Activated naive CD4-positive, alpha-beta T cell (primary cell): ENCODE measurements around the gene IPO8.
"Not testable (repeated sequence)": the region's sequence is repeated elsewhere in the genome, so short reads cannot be mapped to it uniquely, and the experiment has no call there.

ENCODE experiments used
- DNase-seq, 4 experiments: peaks; one replicate each; lab custom pipeline; 2025; lab: John Stamatoyannopoulos, UW

IPO8 gene

GRCh38 chr12:30687265-30687986, 8.2 kb downstream of the IPO8 start:
- no peak for DNase-seq

GRCh38 chr12:30679241-30679640, 16.4 kb downstream of the IPO8 start:
- DNase-seq, result no peak

DNA sequence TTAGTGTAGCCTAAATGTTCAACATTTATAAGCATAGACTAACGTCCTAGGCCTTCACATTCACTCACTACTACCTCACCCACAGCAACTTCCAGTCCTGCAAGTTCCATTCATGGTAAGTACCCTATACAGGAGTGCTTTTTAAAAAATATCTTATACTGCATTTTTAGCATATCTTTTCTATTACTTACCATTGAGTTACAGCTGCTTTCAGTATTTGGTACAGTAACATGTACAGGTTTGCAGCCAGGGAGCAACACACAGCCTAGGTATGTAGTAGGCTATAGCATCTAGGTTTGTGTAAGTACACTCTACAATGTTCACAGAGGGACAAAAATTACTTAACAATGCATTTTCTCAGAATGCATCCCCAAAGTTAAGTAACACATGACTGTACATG, 17.4 kb downstream of the IPO8 start:
- DNase-seq, result no peak

DNA sequence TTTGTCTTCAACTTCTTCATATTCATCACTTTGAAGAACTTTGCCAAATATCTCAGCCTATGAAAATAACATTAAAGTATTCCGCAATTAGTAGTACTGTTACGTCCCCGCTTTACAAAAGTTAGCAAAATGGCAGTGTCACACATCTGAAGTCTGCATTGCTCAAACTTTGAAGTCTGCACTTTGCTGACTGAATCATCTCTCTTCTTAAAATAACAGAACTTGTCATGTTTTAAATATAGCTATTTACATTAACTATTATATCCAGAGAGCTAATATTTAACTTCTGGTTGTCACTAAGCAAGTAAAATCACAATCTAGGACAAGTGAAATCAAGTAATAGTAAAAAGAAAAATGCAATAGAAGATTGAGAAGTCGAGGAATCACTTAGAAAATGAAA, 34.5 kb downstream of the IPO8 start:
- no peak for DNase-seq

- DNase-seq, result no peak
Measured at GRCh38 chr12:30652034-30652696, 43.5 kb downstream of the IPO8 start.

- no peak for DNase-seq
Measured at GRCh38 chr12:30646821-30647220, 48.8 kb downstream of the IPO8 start.

DNA sequence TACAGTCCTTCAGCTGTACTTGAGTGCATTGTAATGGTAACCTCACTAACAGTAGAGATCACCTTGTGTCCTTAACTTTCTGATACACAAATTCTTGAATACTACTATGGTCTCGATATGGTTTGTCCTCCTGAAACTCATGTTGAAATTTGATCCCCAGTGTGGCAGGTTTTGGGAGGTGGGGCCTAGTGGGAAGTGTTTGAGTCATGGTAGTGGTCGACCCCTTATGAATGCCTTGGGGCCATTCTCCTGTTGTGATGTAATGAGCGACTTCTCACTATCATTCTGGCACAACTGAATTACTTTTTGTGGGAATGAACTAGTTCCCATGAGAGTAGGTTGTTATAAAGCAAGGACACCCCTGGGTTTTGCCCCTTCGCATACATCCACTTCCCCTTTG, 52.3 kb downstream of the IPO8 start:
- DNase-seq, result no peak

DNA sequence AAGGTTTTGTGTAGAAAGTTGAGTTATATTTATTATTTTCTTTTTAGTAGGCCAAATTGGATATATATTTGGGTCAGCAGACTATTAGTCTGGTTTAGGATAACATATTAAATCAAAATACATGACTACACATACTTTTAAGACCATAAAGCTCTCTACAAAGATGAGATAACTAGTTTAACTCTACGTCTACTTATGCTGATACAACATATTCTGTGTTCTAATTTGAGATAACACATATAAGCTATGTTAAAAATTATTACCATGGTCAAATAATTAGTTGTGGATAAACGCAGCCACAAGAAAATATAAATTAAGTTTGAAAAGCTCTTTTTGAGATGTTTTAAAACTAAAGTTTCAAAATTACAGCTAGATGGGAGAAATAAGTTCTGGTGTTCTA, 55.3 kb downstream of the IPO8 start:
- DNase-seq, result no peak

GRCh38 chr12:30635385-30635784, 60.3 kb downstream of the IPO8 start:
- no peak for DNase-seq

DNA sequence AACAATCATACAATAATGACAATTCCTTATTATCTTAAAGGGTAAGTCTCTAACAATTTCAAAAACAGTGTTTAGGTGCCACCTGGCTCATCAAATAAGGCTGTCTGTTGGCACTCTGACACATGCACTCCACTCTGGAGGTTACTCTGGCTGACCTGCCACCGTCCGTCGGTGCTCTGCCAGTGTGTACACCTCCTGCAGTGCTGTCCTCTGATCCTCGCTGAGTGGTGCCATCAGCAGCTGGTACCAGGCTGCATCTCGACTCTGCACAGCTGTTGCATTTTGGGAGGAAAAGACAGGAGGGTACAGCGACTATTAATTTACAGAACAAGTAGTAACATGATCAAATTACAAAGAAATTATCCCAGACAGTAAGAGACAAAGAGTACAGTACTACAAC, 63.9 kb downstream of the IPO8 start:
- no peak for DNase-seq

DNA sequence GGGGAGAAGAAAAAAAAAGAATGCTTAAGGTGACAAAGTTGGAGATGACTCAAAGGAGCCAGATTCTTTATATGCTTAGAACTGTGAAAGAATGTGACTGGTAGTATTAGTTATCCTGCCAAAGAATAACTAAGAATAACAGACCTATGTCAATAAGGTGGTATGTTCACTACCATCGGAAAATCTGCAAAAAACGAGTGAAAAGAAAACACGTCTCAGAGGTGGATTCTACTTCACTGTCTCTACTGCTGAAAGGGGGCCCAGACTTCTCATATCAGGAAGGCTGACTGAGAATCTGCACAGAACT, 64.7 kb downstream of the IPO8 start:
- DNase-seq, result no peak

GRCh38 chr12:30630076-30630978, 65.3 kb downstream of the IPO8 start:
- DNase-seq, result no peak

GRCh38 chr12:30626847-30627246, 68.8 kb downstream of the IPO8 start:
- DNase-seq, result no peak

- DNase-seq, result no peak
Measured at GRCh38 chr12:30624009-30624408, 71.7 kb downstream of the IPO8 start.

DNA sequence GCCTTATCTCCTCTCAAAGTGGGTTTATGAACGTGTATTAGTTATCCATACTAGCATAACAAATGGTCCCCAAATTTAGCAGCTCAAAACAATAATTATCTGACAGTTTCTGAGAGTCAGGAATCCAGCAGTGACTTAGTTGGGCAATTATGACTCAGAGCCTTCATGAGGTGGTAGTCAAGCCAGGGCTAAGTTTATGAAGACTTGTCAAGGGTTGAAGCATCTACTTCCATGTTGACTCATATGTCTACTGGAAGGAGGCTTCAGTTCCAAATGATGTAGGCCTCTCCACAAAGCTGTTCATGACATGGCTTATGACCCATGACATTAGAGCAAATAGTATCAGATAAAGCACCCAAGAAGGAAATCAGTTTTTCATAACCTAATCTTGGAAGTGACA, 73.2 kb downstream of the IPO8 start:
- DNase-seq, result no peak

GRCh38 chr12:30621663-30622241, 73.9 kb downstream of the IPO8 start:
- not testable (repeated sequence) for DNase-seq

GRCh38 chr12:30617346-30618016, 78.2 kb downstream of the IPO8 start:
- DNase-seq, result no peak

GRCh38 chr12:30614031-30614430, 81.6 kb downstream of the IPO8 start:
- DNase-seq, result no peak

DNA sequence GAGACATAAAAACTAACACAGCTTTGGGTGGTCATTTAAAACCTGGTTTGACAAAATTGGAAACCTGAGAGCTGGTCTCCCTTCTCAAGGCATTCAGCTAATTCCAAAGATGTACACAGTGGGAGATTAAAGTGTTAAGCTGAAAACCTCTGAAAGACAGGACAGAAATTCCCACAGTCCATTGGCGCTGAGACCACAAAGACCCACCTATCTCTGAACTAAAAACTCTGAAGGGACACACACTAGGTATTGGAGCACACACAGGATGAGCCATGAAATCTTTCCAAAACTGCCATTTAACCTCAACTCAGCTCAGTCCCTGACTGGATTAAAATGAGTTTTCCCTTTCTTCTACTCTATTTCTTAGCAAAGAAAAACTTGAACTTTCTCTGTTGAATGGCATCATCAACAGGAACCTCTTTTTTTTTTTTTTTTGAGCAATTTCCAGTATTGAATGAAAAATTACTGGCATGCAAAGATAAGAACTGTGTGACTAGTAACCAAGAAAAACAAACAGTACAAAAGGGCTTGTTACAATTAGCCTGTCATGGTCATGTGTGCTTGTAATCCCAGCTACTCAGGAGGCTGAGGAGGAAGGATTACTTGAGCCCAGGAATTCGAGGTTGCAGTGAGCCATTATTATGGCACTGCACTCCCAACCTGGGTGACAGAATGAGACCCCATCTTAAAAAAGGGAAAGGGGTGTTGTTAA, 82.4 kb downstream of the IPO8 start:
- DNase-seq, result no peak

DNA sequence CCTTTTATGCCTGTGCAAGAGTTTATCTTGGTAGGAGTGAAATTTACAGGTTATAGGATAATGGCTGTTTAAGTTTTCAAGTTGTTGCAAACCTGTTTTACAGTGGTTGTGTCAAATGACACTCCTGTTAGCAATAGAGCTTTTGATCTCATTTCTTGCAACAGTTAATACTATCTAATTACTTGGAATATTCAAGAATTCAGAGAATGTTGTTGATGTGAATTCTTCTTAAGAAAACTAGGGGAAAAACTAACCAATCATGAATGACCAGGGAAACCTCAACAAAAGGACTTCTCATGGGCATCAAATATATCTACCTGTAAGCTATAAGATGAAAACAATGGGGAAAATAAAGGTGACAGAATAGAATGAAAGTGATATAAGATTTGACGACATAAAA, 85.0 kb downstream of the IPO8 start:
- no peak for DNase-seq

GRCh38 chr12:30609819-30610218, 85.8 kb downstream of the IPO8 start:
- DNase-seq, result not testable (repeated sequence)
